22Rv1 (cell line): Measurements from ENCODE around the gene MRPL55.

Source experiments
- H3K27ac ChIP-seq: fragments of 450-650 bp; 2 replicates; pipeline ENCODE4 v1.5.1; 2017
- CTCF ChIP-seq: fragments of 450-650 bp; IDR thresholded peaks from 2 replicates; pipeline ENCODE4 v1.5.1; 2017; ENCODE audit warnings: mild to moderate bottlenecking
- ZFX ChIP-seq: fragments of 450-650 bp; IDR thresholded peaks from 2 replicates; pipeline ENCODE4 v1.6.1; 2017; ENCODE audit warnings: antibody characterized with exemption, borderline replicate concordance

The MRPL55 gene

GRCh38 chr1:228070173-228070572 is 38.9 kb downstream of the MRPL55 start:
- TF ChIP-seq ZFX = no peak
- no peak for TF ChIP-seq CTCF

GRCh38 chr1:228068359-228068758 is 40.7 kb downstream of the MRPL55 start:
- no peak for TF ChIP-seq ZFX
- TF ChIP-seq CTCF = no peak

More at GRCh38 chr1:228070173-228070572, 38.9 kb downstream of the MRPL55 start:
- H3K27ac ChIP-seq = no peak overlapping the region

GRCh38 chr1:228066891-228067654 is 42.0 kb downstream of the MRPL55 start:
- H3K27ac ChIP-seq = no peak overlapping the region
- TF ChIP-seq ZFX (no peak), CTCF (no peak)

More at GRCh38 chr1:228068359-228068758, 40.7 kb downstream of the MRPL55 start:
- H3K27ac ChIP-seq = no peak overlapping the region

- no peak for TF ChIP-seq ZFX
- no peak for TF ChIP-seq CTCF
- H3K27ac ChIP-seq = no peak overlapping the region
These were observed 42.7 kb downstream of the MRPL55 start for GRCh38 chr1:228066416-228066815.

- no peak for TF ChIP-seq CTCF
- TF ChIP-seq ZFX = no peak
- H3K27ac ChIP-seq = no peak overlapping the region
These were observed 43.4 kb downstream of the MRPL55 start for GRCh38 chr1:228065543-228066347.

- H3K27ac ChIP-seq = no peak overlapping the region
- TF ChIP-seq CTCF = no peak
- TF ChIP-seq ZFX = no peak
These were observed 44.2 kb downstream of the MRPL55 start for GRCh38 chr1:228064741-228065542.
